ENCODE measurements around the gene KCNK1. TPM values are rescaled to one million over a fixed set of nuclear protein-coding genes. Genes with fewer than 3 reads are reported as not detected.

The KCNK1 gene
- polyA plus RNA-seq = 1.8 TPM in 2 replicates
- polyA minus RNA-seq = 1.5 and 1.7 TPM in 2 replicates

DNA sequence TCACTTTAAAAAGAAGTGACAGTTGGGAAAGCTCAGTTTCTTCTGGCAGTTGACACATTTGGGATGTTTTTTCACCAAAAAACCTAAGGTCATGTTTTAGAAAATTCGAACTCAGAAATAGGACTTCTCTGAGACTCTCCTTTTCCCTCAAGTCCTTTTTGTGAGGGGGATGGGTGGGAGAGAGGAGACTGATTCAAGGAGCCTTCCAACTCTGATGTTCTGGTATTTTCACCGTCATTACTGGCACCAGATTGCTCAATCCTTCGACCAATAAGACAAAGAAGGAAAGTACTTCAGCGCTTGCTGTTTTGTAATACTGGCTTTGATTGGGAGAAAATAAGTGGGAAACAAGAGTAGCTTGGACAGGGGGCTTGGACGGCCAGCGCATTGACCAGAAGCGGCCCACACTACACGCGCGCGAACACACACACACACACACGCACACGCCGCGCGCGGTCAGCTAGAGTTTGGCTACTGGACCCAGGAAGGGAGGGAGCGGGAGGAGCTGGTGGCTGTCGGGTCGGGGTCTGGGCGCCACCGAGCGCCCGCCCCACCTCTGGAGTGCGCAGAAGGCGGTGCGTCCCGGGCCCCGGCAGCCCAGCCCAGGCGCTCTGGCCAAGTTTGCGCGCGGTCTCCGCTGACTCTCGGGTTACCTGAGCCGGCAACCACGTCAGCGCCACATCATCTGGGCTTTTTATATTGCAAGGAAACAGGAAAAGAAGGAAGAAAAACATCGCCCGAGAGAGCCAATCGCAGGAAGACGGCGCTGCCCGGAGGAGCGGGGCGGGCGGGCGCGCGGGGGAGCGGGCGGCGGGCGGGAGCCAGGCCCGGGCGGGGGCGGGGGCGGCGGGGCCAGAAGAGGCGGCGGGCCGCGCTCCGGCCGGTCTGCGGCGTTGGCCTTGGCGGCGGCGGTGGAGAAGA, at the start of gene KCNK1:
Gene KCNK1, plus strand, starts transcription at position 855 of the 921 bp plus-strand sequence. Its CDS starts 66 bp downstream, at position 921.
- H3K4me3 ChIP-seq (ENCODE audit: low read length) = peak within 1 kb of the TSS; percentile 85
- H3K27ac ChIP-seq (ENCODE audit: low read length) = no peak within 1 kb of the TSS

DNA sequence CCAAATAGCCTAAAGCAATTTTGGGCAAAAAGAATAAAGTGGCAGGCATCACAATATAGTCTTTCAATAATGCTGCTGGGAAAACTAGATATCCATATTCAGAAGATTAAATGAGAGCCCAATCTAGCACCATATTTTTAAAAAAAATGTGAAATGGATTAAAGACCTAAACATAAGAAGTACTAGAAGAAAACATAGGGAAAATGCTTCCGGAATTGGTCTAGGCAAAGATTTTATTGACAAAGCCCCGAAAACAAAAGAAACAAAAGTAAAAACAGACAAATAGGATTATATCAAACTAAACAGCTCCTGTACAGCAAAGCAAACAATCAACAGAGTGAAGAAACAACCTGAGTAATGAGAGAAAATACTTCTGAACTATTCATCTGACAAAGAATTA, 48.6 kb upstream of the KCNK1 start:
- Histone ChIP-seq H3K9ac (ENCODE audit: low read length) (no peak overlapping the region), H3K79me2 (replicated peaks; ENCODE audit: insufficient read depth, low read length) (no peaks in the 10 kb centered on the region), H3F3A (ENCODE audit: insufficient read depth, low read length, poor library complexity, severe bottlenecking) (no peaks in the 10 kb centered on the region), H3K9me2 (ENCODE audit: insufficient read depth, low read length) (no peaks in the 10 kb centered on the region), H3K9me3 (ENCODE audit: low read length) (peaks cover 3% of the 10 kb centered on the region), H3K27ac (ENCODE audit: low read length) (no peak overlapping the region), H3K4me2 (ENCODE audit: low read length) (no peak overlapping the region), H3K36me3 (ENCODE audit: insufficient read depth, low read length) (no peaks in the 10 kb centered on the region), H3K27me3 (ENCODE audit: insufficient read depth, low read depth, low read length) (no peaks in the 10 kb centered on the region), H2AFZ (ENCODE audit: low read depth, low read length) (no peak overlapping the region), H4K20me1 (ENCODE audit: insufficient read depth) (no peaks in the 10 kb centered on the region), H3K4me3 (ENCODE audit: low read length) (no peak overlapping the region)
- TF ChIP-seq EP300 (conservative IDR thresholded peaks at IDR 0.05; ENCODE audit: poor library complexity, severe bottlenecking) = no peak
- TF ChIP-seq RAD21 (conservative IDR thresholded peaks at IDR 0.05) = no peak
- no peak for TF ChIP-seq POLR2AphosphoS5 (IDR thresholded peaks at IDR 0.05)
- no peak for TF ChIP-seq SMC3 (conservative IDR thresholded peaks at IDR 0.05; ENCODE audit: poor library complexity)
- TF ChIP-seq TAF1 (IDR thresholded peaks at IDR 0.05; ENCODE audit: low read depth) = no peak
- no peak for TF ChIP-seq MXI1 (conservative IDR thresholded peaks at IDR 0.05; ENCODE audit: poor library complexity, severe bottlenecking)
- TF ChIP-seq, protein P1, sequence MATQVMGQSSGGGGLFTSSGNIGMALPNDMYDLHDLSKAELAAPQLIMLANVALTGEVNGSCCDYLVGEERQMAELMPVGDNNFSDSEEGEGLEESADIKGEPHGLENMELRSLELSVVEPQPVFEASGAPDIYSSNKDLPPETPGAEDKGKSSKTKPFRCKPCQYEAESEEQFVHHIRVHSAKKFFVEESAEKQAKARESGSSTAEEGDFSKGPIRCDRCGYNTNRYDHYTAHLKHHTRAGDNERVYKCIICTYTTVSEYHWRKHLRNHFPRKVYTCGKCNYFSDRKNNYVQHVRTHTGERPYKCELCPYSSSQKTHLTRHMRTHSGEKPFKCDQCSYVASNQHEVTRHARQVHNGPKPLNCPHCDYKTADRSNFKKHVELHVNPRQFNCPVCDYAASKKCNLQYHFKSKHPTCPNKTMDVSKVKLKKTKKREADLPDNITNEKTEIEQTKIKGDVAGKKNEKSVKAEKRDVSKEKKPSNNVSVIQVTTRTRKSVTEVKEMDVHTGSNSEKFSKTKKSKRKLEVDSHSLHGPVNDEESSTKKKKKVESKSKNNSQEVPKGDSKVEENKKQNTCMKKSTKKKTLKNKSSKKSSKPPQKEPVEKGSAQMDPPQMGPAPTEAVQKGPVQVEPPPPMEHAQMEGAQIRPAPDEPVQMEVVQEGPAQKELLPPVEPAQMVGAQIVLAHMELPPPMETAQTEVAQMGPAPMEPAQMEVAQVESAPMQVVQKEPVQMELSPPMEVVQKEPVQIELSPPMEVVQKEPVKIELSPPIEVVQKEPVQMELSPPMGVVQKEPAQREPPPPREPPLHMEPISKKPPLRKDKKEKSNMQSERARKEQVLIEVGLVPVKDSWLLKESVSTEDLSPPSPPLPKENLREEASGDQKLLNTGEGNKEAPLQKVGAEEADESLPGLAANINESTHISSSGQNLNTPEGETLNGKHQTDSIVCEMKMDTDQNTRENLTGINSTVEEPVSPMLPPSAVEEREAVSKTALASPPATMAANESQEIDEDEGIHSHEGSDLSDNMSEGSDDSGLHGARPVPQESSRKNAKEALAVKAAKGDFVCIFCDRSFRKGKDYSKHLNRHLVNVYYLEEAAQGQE (IDR thresholded peaks at IDR 0.05; ENCODE audit: borderline replicate concordance) = no peak
- no peak for TF ChIP-seq EZH2 (IDR thresholded peaks at IDR 0.05; ENCODE audit: borderline replicate concordance, insufficient read depth, low read length, poor library complexity, severe bottlenecking)
- TF ChIP-seq, protein P2, sequence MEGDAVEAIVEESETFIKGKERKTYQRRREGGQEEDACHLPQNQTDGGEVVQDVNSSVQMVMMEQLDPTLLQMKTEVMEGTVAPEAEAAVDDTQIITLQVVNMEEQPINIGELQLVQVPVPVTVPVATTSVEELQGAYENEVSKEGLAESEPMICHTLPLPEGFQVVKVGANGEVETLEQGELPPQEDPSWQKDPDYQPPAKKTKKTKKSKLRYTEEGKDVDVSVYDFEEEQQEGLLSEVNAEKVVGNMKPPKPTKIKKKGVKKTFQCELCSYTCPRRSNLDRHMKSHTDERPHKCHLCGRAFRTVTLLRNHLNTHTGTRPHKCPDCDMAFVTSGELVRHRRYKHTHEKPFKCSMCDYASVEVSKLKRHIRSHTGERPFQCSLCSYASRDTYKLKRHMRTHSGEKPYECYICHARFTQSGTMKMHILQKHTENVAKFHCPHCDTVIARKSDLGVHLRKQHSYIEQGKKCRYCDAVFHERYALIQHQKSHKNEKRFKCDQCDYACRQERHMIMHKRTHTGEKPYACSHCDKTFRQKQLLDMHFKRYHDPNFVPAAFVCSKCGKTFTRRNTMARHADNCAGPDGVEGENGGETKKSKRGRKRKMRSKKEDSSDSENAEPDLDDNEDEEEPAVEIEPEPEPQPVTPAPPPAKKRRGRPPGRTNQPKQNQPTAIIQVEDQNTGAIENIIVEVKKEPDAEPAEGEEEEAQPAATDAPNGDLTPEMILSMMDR (IDR thresholded peaks at IDR 0.05; ENCODE audit: poor library complexity, severe bottlenecking) = no peak

More for the DNA sequence above, at the start of gene KCNK1:
- Histone ChIP-seq H3K9me2 (ENCODE audit: insufficient read depth, low read length) (no peaks in the 10 kb centered on the region), H3K9ac (ENCODE audit: low read length) (peak within 1 kb of the TSS; percentile 66), H3F3A (ENCODE audit: insufficient read depth, low read length, poor library complexity, severe bottlenecking) (no peaks in the 10 kb centered on the region), H3K27me3 (ENCODE audit: insufficient read depth, low read depth, low read length) (peaks cover 62% of the 10 kb centered on the region), H3K36me3 (ENCODE audit: insufficient read depth, low read length) (no peaks in the 10 kb centered on the region), H2AFZ (ENCODE audit: low read depth, low read length) (peak within 1 kb of the TSS; percentile 57), H4K20me1 (ENCODE audit: insufficient read depth) (no peaks in the 10 kb centered on the region), H3K9me3 (ENCODE audit: low read length) (no peaks in the 10 kb centered on the region), H3K4me2 (ENCODE audit: low read length) (peak within 1 kb of the TSS; percentile 61), H3K79me2 (replicated peaks; ENCODE audit: insufficient read depth, low read length) (no peaks in the 10 kb centered on the region)
- TF ChIP-seq POLR2AphosphoS5 (IDR thresholded peaks at IDR 0.05) (no peak), TAF1 (IDR thresholded peaks at IDR 0.05; ENCODE audit: low read depth) (peak; percentile 33), RAD21 (conservative IDR thresholded peaks at IDR 0.05) (peak; percentile 11), SMC3 (conservative IDR thresholded peaks at IDR 0.05; ENCODE audit: poor library complexity) (no peak)
- TF ChIP-seq, protein P2 (IDR thresholded peaks at IDR 0.05; ENCODE audit: poor library complexity, severe bottlenecking) = no peak
